PC-9 (cell line): ENCODE data around the gene ZNRF1. TPM values are rescaled to one million over a fixed set of nuclear protein-coding genes. Genes with fewer than 3 reads are reported as not detected.

Experiments used
- BruUV-seq: library from RNA; stranded (reverse); fragments of 400-500 nt; replicated peaks from 2 replicates; lab custom pipeline; 2021; lab: Mats Ljungman, UMichigan
- CTCF ChIA-PET: fragments of 300-600 bp; sonication (Branson Sonifier 250); formaldehyde crosslinking; loops from one replicate; lab custom pipeline; 2022; ENCODE audit warnings: antibody characterized with exemption; lab: Charles Lee
- POLR2A ChIA-PET: fragments of 300-600 bp; sonication (Branson Sonifier 250); formaldehyde crosslinking; loops from one replicate; lab custom pipeline; 2022; ENCODE audit warnings: antibody characterized with exemption; ENCODE audit not compliant: unreplicated experiment; lab: Charles Lee
- DNase-seq, 2 experiments: peaks; one replicate each; pipeline versions ENCODE4 v3.0.0 to v3.0.0-alpha.2; 2015 to 2022; ENCODE audit warnings: mixed read lengths in 1 of 2
- H2AFZ ChIP-seq: fragments of 200-600 bp; sonication (generic); 2 replicates; pipeline ENCODE4 v1.8.1; 2017; ENCODE audit warnings: antibody characterized with exemption
- H3F3A ChIP-seq: fragments of 200-600 bp; sonication (generic); 2 replicates; pipeline ENCODE4 v1.8.1; 2017; ENCODE audit warnings: antibody characterized with exemption, mild to moderate bottlenecking, low read depth; ENCODE audit not compliant: insufficient read depth
- H3K27ac ChIP-seq: fragments of 200-600 bp; sonication (generic); 2 replicates; pipeline ENCODE4 v1.6.1; 2016; ENCODE audit warnings: mixed run types
- H3K27me3 ChIP-seq: fragments of 200-600 bp; sonication (generic); 2 replicates; pipeline ENCODE4 v1.6.1; 2016; ENCODE audit warnings: low read depth, mixed run types; ENCODE audit not compliant: insufficient read depth
- H3K36me3 ChIP-seq: fragments of 200-600 bp; sonication (generic); 2 replicates; pipeline ENCODE4 v1.6.1; 2016; ENCODE audit warnings: low read depth, mixed run types
- H3K4me1 ChIP-seq: fragments of 200-600 bp; sonication (generic); replicated peaks from 2 replicates; pipeline ENCODE4 v1.6.1; 2016; ENCODE audit warnings: mixed run types; ENCODE audit not compliant: insufficient read depth
- H3K4me2 ChIP-seq: fragments of 200-600 bp; sonication (generic); 2 replicates; pipeline ENCODE4 v1.6.1; 2017; ENCODE audit warnings: mixed run types
- H3K4me3 ChIP-seq: fragments of 200-600 bp; sonication (generic); 2 replicates; pipeline ENCODE4 v1.6.1; 2016; ENCODE audit warnings: mixed run types
- H3K79me2 ChIP-seq: fragments of 200-600 bp; sonication (generic); 2 replicates; pipeline ENCODE4 v1.6.1; 2017; ENCODE audit warnings: low read depth, mixed run types
- H3K9me2 ChIP-seq: fragments of 200-600 bp; sonication (generic); 2 replicates; pipeline ENCODE4 v1.8.1; 2017; ENCODE audit warnings: mild to moderate bottlenecking; ENCODE audit not compliant: insufficient read depth
- H3K9me3 ChIP-seq: fragments of 200-600 bp; sonication (generic); 2 replicates; pipeline ENCODE4 v1.8.1; 2016; ENCODE audit warnings: low read depth; ENCODE audit not compliant: insufficient read depth
- H4K20me1 ChIP-seq: fragments of 200-600 bp; sonication (generic); 2 replicates; pipeline ENCODE4 v1.8.1; 2017; ENCODE audit not compliant: insufficient read depth
- EZH2 ChIP-seq: fragments of 200-600 bp; sonication (generic); IDR thresholded peaks from 2 replicates; pipeline ENCODE4 v1.8.0; 2017; ENCODE audit warnings: antibody characterized with exemption, low read depth
- intact Hi-C: fragments of 100-400 bp; cut with micrococcal nuclease; formaldehyde crosslinking; loops from one replicate; pipeline ENCODE4 v1.10.0; 2022; ENCODE audit not compliant: unreplicated experiment
- total RNA-seq: library from RNA; stranded (reverse); gene quantifications from 2 replicates; pipeline ENCODE4 v1.2.3, GENCODE V29; 2021
- TF ChIP-seq, protein P1 (sequence below): fragments of 200-600 bp; sonication (generic); conservative IDR thresholded peaks from 2 replicates; pipeline ENCODE4 v1.6.1; 2017; ENCODE audit warnings: mixed run types, antibody characterized with exemption, mild to moderate bottlenecking, moderate library complexity

Gene ZNRF1
- total RNA-seq, 1 experiment from 2014 or later: 64.4 TPM

DNA sequence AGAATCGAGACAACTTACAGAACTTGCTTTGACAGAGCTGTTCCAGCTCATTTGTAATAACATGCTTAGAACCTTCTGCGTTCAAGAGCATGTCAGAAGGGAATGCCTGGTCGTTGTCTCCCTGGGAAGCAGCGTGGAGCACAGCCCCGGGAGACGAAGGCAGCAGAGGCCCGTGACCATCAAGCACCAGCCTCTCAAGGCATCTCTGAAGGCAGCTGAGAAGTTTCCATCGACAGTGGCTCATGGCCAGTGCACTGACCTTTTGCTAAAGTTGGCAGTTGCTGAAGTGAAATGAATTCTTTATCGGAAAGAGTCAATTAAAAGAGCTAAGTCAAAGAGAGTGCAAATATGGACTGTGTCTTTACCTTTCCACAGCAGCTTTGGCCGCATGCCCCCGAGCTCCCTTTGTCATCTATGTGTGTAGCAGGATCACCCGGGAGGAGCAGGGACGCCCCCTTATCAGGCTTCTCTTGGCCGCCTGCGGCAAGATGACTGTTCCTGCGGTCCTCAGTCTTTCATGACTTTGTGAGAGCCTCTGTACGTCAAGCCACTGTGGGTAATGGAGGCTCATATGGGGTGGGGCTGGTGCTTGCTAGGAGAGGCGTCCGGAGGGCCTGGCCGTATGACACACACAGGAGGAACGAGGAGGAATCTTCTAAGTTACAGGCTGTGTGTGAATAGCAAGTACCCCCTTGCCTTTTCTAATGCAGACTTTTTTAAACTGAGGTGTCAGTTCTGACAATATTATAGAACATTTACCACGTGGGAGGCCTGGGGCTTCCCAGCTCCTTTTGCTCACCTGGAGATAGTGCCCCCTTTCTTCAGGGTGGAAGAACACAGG is 63.5 kb downstream of the ZNRF1 start:
- Histone ChIP-seq H3K36me3 (no peaks in the 10 kb centered on the region), H3F3A (peaks cover 53% of the 10 kb centered on the region), H3K9me2 (no peaks in the 10 kb centered on the region; the same call in 1 of the 2 replicates), H4K20me1 (no peaks in the 10 kb centered on the region), H3K27me3 (no peaks in the 10 kb centered on the region), H3K4me2 (peak overlapping the region; percentile 94), H3K4me1 (peaks cover 71% of the 10 kb centered on the region), H3K27ac (peak overlapping the region; percentile 86), H2AFZ (no peak overlapping the region), H3K4me3 (no peak overlapping the region), H3K79me2 (peaks cover 95% of the 10 kb centered on the region), H3K9me3 (no peaks in the 10 kb centered on the region)
- peak; percentile 80 to 82 for DNase-seq
- no TSS peak for BruUV-seq
- TF ChIP-seq, protein P1, sequence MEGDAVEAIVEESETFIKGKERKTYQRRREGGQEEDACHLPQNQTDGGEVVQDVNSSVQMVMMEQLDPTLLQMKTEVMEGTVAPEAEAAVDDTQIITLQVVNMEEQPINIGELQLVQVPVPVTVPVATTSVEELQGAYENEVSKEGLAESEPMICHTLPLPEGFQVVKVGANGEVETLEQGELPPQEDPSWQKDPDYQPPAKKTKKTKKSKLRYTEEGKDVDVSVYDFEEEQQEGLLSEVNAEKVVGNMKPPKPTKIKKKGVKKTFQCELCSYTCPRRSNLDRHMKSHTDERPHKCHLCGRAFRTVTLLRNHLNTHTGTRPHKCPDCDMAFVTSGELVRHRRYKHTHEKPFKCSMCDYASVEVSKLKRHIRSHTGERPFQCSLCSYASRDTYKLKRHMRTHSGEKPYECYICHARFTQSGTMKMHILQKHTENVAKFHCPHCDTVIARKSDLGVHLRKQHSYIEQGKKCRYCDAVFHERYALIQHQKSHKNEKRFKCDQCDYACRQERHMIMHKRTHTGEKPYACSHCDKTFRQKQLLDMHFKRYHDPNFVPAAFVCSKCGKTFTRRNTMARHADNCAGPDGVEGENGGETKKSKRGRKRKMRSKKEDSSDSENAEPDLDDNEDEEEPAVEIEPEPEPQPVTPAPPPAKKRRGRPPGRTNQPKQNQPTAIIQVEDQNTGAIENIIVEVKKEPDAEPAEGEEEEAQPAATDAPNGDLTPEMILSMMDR: no peak
- TF ChIP-seq EZH2: no peak
- intact Hi-C loops: loop anchor here (1.0 kb wide), 1 partner anchor 64 kb away; no protein-coding TSS in a partner anchor
- POLR2A ChIA-PET: interaction anchor here (0.6 to 1.2 kb wide), 4 partner anchors 18 to 287 kb away, joined by 3 to 5 read pairs (median 4); partner anchors contain the start of genes FA2H and WDR59
- CTCF ChIA-PET: interaction anchor here (0.5 to 0.6 kb wide), 2 partner anchors 47 to 76 kb away, joined by 3 to 10 read pairs; no protein-coding TSS in a partner anchor

DNA sequence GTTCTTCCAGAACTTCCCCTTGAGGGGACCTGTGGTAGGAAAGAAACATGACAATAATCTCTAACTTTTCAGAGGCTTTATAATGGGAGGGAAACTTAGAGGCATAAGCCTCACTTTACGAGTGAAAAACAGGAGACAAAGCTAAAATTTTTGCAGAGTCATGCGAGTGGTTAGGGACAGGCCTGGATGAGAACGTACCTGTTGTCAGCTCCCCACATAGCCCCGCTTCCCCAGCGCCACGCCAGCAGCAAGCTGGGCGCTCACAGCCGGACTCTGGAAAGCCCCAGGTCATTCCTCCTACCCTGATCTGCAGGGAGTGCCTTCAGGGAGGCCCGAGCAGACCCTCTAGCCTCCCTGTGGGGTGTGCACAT is 64.1 kb downstream of the ZNRF1 start:
- ChIA-PET POLR2A (interaction anchor here (0.7 to 1.2 kb wide), 3 partner anchors 19 to 74 kb away, joined by 4 to 8 read pairs (median 5); no protein-coding TSS in a partner anchor), CTCF (interaction anchor here (0.6 to 0.8 kb wide), 2 partner anchors 46 to 48 kb away, joined by 3 read pairs; no protein-coding TSS in a partner anchor)
- Histone ChIP-seq H3K79me2 (peaks cover 95% of the 10 kb centered on the region), H3K9me3 (no peaks in the 10 kb centered on the region), H3K4me1 (peaks cover 77% of the 10 kb centered on the region), H2AFZ (no peak overlapping the region), H4K20me1 (no peaks in the 10 kb centered on the region), H3K27me3 (no peaks in the 10 kb centered on the region), H3K27ac (peak overlapping the region; percentile 86), H3K9me2 (no peaks in the 10 kb centered on the region; the same call in 1 of the 2 replicates), H3K4me3 (no peak overlapping the region), H3K4me2 (peak overlapping the region; percentile 94), H3K36me3 (no peaks in the 10 kb centered on the region), H3F3A (peaks cover 53% of the 10 kb centered on the region)
- BruUV-seq: TSS peak; percentile 19
- peak in 1 of 2 experiments; percentile 15 for DNase-seq
- TF ChIP-seq, protein P1: no peak
- TF ChIP-seq EZH2: no peak
- intact Hi-C loops: loop anchor here (1.0 kb wide), 1 partner anchor 65 kb away; no protein-coding TSS in a partner anchor

DNA sequence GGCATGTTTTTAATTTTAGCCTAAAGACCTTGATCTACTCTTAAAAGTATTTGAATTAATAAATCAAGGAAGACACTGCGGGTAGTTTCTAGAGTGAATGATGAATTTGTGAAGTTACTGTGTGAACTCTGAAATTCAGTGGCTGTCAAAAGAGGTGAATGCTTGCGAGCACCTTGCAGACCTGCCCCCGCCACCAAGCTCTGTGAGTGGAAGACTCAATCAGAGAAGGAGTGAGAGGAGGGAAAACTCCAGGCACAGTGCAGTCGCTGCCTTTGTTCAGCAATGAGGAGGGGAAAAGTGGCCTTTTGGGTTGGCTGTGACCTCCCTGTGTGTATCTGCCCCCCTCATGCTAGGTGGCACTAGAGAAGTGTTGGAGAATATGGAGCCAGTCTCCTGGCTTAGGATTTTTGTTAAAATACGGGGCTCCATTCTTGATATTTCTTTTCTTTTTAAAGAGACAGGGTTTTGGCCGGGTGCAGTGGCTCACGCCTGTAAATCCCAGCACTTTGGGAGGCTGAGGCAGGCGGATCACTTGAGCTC is 64.8 kb downstream of the ZNRF1 start:
- Histone ChIP-seq H3K79me2 (peaks cover 95% of the 10 kb centered on the region), H3K36me3 (no peaks in the 10 kb centered on the region), H4K20me1 (no peaks in the 10 kb centered on the region), H3K4me3 (no peak overlapping the region), H3F3A (peaks cover 53% of the 10 kb centered on the region), H3K9me2 (no peaks in the 10 kb centered on the region; the same call in 1 of the 2 replicates), H3K4me2 (peak overlapping the region; percentile 94), H3K4me1 (peaks cover 81% of the 10 kb centered on the region), H3K27ac (peak overlapping the region; percentile 86), H3K9me3 (no peaks in the 10 kb centered on the region), H3K27me3 (no peaks in the 10 kb centered on the region), H2AFZ (no peak overlapping the region)
- BruUV-seq: no TSS peak
- POLR2A ChIA-PET: interaction anchor here (0.7 to 1.2 kb wide), 2 partner anchors 46 to 75 kb away, joined by 4 to 8 read pairs; no protein-coding TSS in a partner anchor
- CTCF ChIA-PET: interaction anchor here (0.7 to 0.8 kb wide), 2 partner anchors 34 to 48 kb away, joined by 3 read pairs; no protein-coding TSS in a partner anchor
- intact Hi-C loops: loop anchor here (2.0 kb wide), 2 partner anchors 19 to 33 kb away; no protein-coding TSS in a partner anchor
- TF ChIP-seq, protein P1: no peak
- no peak for TF ChIP-seq EZH2
- no peak for DNase-seq
